Activated CD8-positive, alpha-beta T cell treated with anti-CD3 and anti-CD28 coated beads for 36 hours (primary cell): ENCODE data around the gene TARS3. TPM values are rescaled to one million over a fixed set of nuclear protein-coding genes. Genes with fewer than 3 reads are reported as not detected.

Experiments used
- ATAC-seq: fragments of 200-7000 bp; cut with Tn5 transposase; one replicate; pipeline ENCODE4 v1.10.0; 2021; ENCODE audit warnings: mild to moderate bottlenecking, moderate library complexity
- CTCF ChIA-PET: fragments of 350-600 bp; sonication (Branson Sonifier 250); formaldehyde crosslinking; loops from one replicate; lab custom pipeline; 2021; ENCODE audit warnings: antibody characterized with exemption; lab: Charles Lee
- POLR2A ChIA-PET: fragments of 350-600 bp; sonication (Branson Sonifier 250); formaldehyde crosslinking; loops from one replicate; lab custom pipeline; 2021; ENCODE audit warnings: antibody characterized with exemption; lab: Charles Lee
- DNase-seq: peaks from one replicate; pipeline ENCODE4 v3.0.0-alpha.2; 2020
- H3K27ac Mint-ChIP-seq: one replicate; pipeline ENCODE4 v1.8.0; 2021; ENCODE audit warnings: mild to moderate bottlenecking, mixed read lengths
- H3K27me3 Mint-ChIP-seq: one replicate; pipeline ENCODE4 v1.8.0; 2021; ENCODE audit warnings: mixed read lengths
- H3K36me3 Mint-ChIP-seq: one replicate; pipeline ENCODE4 v1.8.0; 2021; ENCODE audit warnings: low read depth, mixed read lengths
- H3K4me1 Mint-ChIP-seq: one replicate; pipeline ENCODE4 v1.8.0; 2021; ENCODE audit warnings: low read depth, mixed read lengths
- H3K4me3 Mint-ChIP-seq: one replicate; pipeline ENCODE4 v1.8.0; 2021; ENCODE audit warnings: mild to moderate bottlenecking, moderate library complexity, mixed read lengths
- H3K9me3 Mint-ChIP-seq: one replicate; pipeline ENCODE4 v1.8.0; 2021; ENCODE audit warnings: mixed read lengths
- intact Hi-C: fragments of 100-400 bp; cut with micrococcal nuclease; formaldehyde crosslinking; loops from one replicate; pipeline ENCODE4 v1.10.0; 2022
- total RNA-seq, 2 experiments: library from RNA; stranded (reverse); gene quantifications; one replicate each; pipeline ENCODE4 v1.2.3, GENCODE V29; 2021
- TF ChIP-seq, protein P1 (sequence below): fragments of 200-600 bp; IDR thresholded peaks from one replicate; pipeline ENCODE4 v1.8.0; 2022; ENCODE audit warnings: antibody characterized with exemption, mild to moderate bottlenecking

The TARS3 gene
- total RNA-seq, 2 experiments from 2014 or later, result 7.2 to 8.3 TPM

DNA sequence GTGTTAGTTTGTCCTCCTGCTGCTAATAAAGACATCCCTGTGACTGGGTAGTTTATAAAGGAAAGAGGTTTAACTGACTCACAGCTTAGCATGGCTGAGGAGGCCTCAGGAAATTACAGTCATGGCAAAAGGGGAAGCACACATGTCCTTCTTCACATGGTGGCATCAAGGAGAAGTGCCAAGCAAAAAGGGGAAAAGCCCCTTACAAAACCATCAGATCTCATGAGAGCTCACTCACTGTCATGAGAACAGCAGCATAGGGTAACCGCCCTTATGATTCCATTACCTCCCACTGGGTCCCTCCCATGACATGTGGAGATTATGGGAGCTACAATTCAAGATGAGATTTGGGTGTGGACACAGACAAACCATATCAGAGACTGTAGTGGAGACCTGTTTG, 99.1 kb downstream of the TARS3 start:
- peaks cover 28% of the 10 kb centered on the region for H3K36me3 Mint-ChIP-seq
- no peak overlapping the region for H3K4me3 Mint-ChIP-seq
- ATAC-seq (no peak), DNase-seq (no peak)
- H3K9me3 Mint-ChIP-seq, result peaks cover 2% of the 10 kb centered on the region
- H3K27ac Mint-ChIP-seq, result no peak overlapping the region
- peaks cover 38% of the 10 kb centered on the region for H3K4me1 Mint-ChIP-seq
- intact Hi-C loops, result no loop called here
- no peaks in the 10 kb centered on the region for H3K27me3 Mint-ChIP-seq
- ChIA-PET CTCF (interaction anchor here (1.3 to 2.0 kb wide), 3 partner anchors 11 to 123 kb away, joined by 3 to 9 read pairs (median 4); no protein-coding TSS in a partner anchor), POLR2A (no interaction called here)
- TF ChIP-seq, protein P1, sequence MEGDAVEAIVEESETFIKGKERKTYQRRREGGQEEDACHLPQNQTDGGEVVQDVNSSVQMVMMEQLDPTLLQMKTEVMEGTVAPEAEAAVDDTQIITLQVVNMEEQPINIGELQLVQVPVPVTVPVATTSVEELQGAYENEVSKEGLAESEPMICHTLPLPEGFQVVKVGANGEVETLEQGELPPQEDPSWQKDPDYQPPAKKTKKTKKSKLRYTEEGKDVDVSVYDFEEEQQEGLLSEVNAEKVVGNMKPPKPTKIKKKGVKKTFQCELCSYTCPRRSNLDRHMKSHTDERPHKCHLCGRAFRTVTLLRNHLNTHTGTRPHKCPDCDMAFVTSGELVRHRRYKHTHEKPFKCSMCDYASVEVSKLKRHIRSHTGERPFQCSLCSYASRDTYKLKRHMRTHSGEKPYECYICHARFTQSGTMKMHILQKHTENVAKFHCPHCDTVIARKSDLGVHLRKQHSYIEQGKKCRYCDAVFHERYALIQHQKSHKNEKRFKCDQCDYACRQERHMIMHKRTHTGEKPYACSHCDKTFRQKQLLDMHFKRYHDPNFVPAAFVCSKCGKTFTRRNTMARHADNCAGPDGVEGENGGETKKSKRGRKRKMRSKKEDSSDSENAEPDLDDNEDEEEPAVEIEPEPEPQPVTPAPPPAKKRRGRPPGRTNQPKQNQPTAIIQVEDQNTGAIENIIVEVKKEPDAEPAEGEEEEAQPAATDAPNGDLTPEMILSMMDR, result no peak

DNA sequence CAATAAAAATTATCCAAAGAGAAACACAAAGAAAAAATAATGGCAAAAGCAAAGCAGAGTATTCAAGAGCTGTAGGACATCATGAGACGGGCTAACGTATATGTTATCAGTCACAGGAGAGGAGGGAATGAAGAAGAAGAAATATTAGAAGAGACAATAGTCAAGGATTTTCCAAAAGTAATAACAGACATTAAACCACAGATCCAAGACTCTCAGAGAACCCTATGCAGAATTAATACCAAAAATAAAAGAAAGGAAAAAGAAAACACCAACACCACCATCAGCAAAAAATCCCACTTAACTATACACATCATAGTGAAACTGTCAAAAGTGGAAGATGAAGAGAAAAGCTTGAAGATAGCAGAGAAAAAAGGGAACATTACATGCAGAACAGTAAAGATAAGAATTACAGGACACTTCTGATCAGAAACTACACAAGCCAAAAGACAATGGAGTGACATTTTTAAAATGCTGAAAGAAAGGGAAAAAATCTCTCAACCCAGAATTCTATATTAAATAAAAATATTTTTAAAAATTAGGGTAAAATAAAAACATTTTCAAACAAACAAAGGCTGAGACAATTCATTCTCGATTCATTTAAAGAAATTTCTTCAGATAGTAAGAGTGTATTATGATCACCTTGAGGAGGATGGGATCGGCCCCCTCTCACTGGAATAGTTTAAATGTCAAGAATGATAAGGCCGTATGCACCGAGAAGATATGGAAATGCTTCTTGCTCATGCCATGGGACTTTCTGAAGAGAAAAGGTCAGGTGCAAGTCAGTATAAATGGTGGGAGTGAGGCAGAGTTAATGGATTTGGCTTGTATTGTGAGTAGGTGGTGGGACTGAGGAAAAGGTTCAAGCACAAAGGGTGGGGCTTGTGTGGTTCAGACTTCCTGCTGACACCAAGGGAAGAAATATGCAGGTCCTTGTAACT, 100.6 kb downstream of the TARS3 start:
- CTCF ChIA-PET, result interaction anchor here (1.1 to 2.0 kb wide), 4 partner anchors 9 to 122 kb away, joined by 3 to 9 read pairs (median 4); no protein-coding TSS in a partner anchor
- Mint-ChIP-seq H3K27ac (no peak overlapping the region), H3K4me3 (no peak overlapping the region), H3K9me3 (peaks cover 2% of the 10 kb centered on the region), H3K36me3 (peaks cover 28% of the 10 kb centered on the region), H3K27me3 (no peaks in the 10 kb centered on the region), H3K4me1 (peaks cover 38% of the 10 kb centered on the region)
- DNase-seq (no peak), ATAC-seq (no peak)
- POLR2A ChIA-PET, result interaction anchor here (1.0 kb wide), 1 partner anchor 10 kb away, joined by 3 read pairs; no protein-coding TSS in a partner anchor
- TF ChIP-seq, protein P1, result no peak
- intact Hi-C loops, result no loop called here

DNA sequence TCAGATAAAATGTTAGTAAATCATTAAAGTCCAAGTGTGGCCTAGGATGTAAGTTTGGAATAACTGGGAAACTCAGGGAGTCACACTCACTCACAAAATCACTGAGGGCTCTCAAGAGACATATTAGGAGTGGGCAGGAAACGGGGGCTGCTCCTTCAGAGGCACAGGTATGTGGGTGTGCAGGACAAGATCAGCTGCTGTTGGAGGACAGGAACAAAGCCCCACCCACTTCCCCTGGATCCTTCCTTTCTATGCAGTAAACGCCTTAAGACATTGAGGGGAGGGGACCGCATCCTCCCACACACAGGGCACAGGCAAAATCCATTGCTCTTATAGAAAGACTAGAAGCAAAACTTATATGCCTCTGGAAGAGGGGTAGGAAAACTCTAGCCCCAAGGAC, 102.3 kb downstream of the TARS3 start:
- peaks cover 30% of the 10 kb centered on the region for H3K36me3 Mint-ChIP-seq
- DNase-seq, result no peak
- peaks cover 38% of the 10 kb centered on the region for H3K4me1 Mint-ChIP-seq
- intact Hi-C loops, result no loop called here
- TF ChIP-seq, protein P1, result no peak
- no peak for ATAC-seq
- no peaks in the 10 kb centered on the region for H3K27me3 Mint-ChIP-seq
- H3K27ac Mint-ChIP-seq, result no peak overlapping the region
- ChIA-PET CTCF (interaction anchor here (0.8 kb wide), 1 partner anchor 19 kb away, joined by 4 read pairs; no protein-coding TSS in a partner anchor), POLR2A (no interaction called here)
- H3K9me3 Mint-ChIP-seq, result peaks cover 2% of the 10 kb centered on the region
- H3K4me3 Mint-ChIP-seq, result no peak overlapping the region

DNA sequence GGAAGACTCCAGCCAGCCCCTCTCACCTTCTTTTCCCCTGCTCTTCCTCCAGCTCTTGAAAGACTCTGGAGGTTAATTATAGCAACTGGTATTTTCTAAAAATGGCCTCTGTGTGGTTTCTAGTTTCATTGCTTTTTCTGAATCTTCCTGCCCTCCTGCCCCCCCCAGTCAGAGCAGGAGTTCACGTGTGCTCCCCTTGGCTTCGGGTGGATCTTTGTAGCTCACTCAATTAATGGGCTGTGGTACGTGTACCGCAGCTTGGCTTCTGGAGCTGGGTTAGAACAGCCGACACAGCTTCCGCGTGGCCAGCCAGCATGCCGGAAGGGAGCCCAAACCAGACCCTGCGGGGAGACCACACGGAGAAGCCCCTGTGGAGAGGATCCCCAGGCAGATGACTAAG, 103.6 kb downstream of the TARS3 start:
- POLR2A ChIA-PET, result interaction anchor here (0.6 kb wide), 1 partner anchor 31 kb away, joined by 3 read pairs; no protein-coding TSS in a partner anchor
- CTCF ChIA-PET, result interaction anchor here (1.0 kb wide), 1 partner anchor 20 kb away, joined by 5 read pairs; no protein-coding TSS in a partner anchor

More for the DNA sequence above, 103.6 kb downstream of the TARS3 start:
- intact Hi-C loops, result no loop called here
- TF ChIP-seq, protein P1, result no peak
- Mint-ChIP-seq H3K27me3 (no peaks in the 10 kb centered on the region), H3K36me3 (peaks cover 28% of the 10 kb centered on the region), H3K4me1 (peaks cover 41% of the 10 kb centered on the region), H3K9me3 (peaks cover 2% of the 10 kb centered on the region), H3K4me3 (no peak overlapping the region), H3K27ac (no peak overlapping the region)
- ATAC-seq, result no peak
- DNase-seq, result no peak
